ENCODE measurements around the gene ETNK2. TPM values are rescaled to one million over a fixed set of nuclear protein-coding genes. Genes with fewer than 3 reads are reported as not detected.

The ETNK2 gene
- total and polyA plus RNA-seq, 2 of the 13 experiments (the other 11 are each of a cell fraction or from before 2014, with no cell fraction given), result 15.5 to 42.8 TPM

GRCh38 chr1:204128964-204129896 is 22.6 kb downstream of the ETNK2 start (continued):
- TF ChIP-seq CSRNP2 (CRISPR knock-in tag; conservative IDR thresholded peaks at IDR 0.05; ENCODE audit: low read depth) (no peak), ARNTL (CRISPR knock-in tag; IDR thresholded peaks at IDR 0.05) (peak; percentile 20; the same call in 1 of the 2 replicates), MAF1 (CRISPR knock-in tag; IDR thresholded peaks at IDR 0.05; ENCODE audit: borderline replicate concordance) (no peak), ZNF605 (CRISPR knock-in tag; IDR thresholded peaks at IDR 0.05) (no peak), ZBTB14 (CRISPR knock-in tag; IDR thresholded peaks at IDR 0.05) (no peak), SMC3 (IDR thresholded peaks at IDR 0.05; ENCODE audit: low read length) (peak; percentile 34; the same call in 1 of the 2 replicates), JUN (CRISPR knock-in tag; IDR thresholded peaks at IDR 0.05) (no peak), DR1 (CRISPR knock-in tag; IDR thresholded peaks at IDR 0.05) (no peak), ZNF788 (CRISPR knock-in tag; IDR thresholded peaks at IDR 0.05; ENCODE audit: borderline replicate concordance) (peak; percentile 62; the same call in 1 of the 2 replicates), ZNF672 (CRISPR knock-in tag; IDR thresholded peaks at IDR 0.05) (no peak), ZNF230 (CRISPR knock-in tag; IDR thresholded peaks at IDR 0.05) (no peak), ZNF362 (CRISPR knock-in tag; IDR thresholded peaks at IDR 0.05; ENCODE audit: borderline replicate concordance) (0 out of 2 replicates have a peak, but pooled peaks have one; percentile 21), KDM5B (CRISPR knock-in tag; IDR thresholded peaks at IDR 0.05; ENCODE audit: borderline replicate concordance) (peak; percentile 24; the same call in 1 of the 2 replicates), KLF6 (CRISPR knock-in tag; IDR thresholded peaks at IDR 0.05) (no peak), PREB (CRISPR knock-in tag; IDR thresholded peaks at IDR 0.05) (no peak), ZFP1 (CRISPR knock-in tag; IDR thresholded peaks at IDR 0.05) (no peak), RBM39 (IDR thresholded peaks at IDR 0.05; ENCODE audit: low read depth, low read length, poor library complexity, severe bottlenecking) (peak; percentile 66), ESRRA (CRISPR knock-in tag; IDR thresholded peaks at IDR 0.05; ENCODE audit: low read depth) (no peak), HNRNPLL (IDR thresholded peaks at IDR 0.05; ENCODE audit: low read depth, low read length, poor library complexity, severe bottlenecking) (peak; percentile 37), RBAK (CRISPR knock-in tag; IDR thresholded peaks at IDR 0.05) (no peak), HDAC1 (CRISPR knock-in tag; IDR thresholded peaks at IDR 0.05) (peak; percentile 38; the same call in 1 of the 2 replicates), PPARG (CRISPR knock-in tag; conservative IDR thresholded peaks at IDR 0.05) (no peak), ZNF510 (CRISPR knock-in tag; IDR thresholded peaks at IDR 0.05; ENCODE audit: low read depth) (peak; percentile 32; the same call in 1 of the 2 replicates), GABPA (IDR thresholded peaks at IDR 0.05; ENCODE audit: low read depth, low read length) (no peak), GABPA (CRISPR knock-in tag; IDR thresholded peaks at IDR 0.05; ENCODE audit: low read depth) (peak; percentile 43; the same call in 1 of the 2 replicates), CCDC6 (CRISPR knock-in tag; IDR thresholded peaks at IDR 0.05) (peak; percentile 45; the same call in 1 of the 2 replicates)
